Liver (tissue), 9 donors: Measurements from ENCODE around the gene IDH3B. TPM values are rescaled to one million over a fixed set of nuclear protein-coding genes. Genes with fewer than 3 reads are reported as not detected.

Experiments used
- DNase-seq: peaks from one replicate; pipeline ENCODE4 v3.0.0-alpha.2; 2017; ENCODE audit warnings: low spot score
- H3K27ac ChIP-seq, 2 donors: one replicate each; pipeline ENCODE4 v1.7.0; 2013; ENCODE audit warnings: inconsistent platforms in 2 of 2, low read length in 2 of 2, control low read depth in 1 of 2, low read depth in 1 of 2, mild to moderate bottlenecking in 1 of 2
- H3K27me3 ChIP-seq, 4 donors: one replicate each; pipeline versions ENCODE4 v1.6.1 to v1.7.0; 2013; ENCODE audit warnings: low read length in 3 of 4, inconsistent platforms in 1 of 4, mild to moderate bottlenecking in 1 of 4, moderate library complexity in 1 of 4; ENCODE audit not compliant: control insufficient read depth in 4 of 4, insufficient read depth in 4 of 4
- H3K36me3 ChIP-seq, 4 donors: one replicate each; pipeline versions ENCODE4 v1.6.1 to v1.7.0; 2013; ENCODE audit warnings: low read length in 3 of 4, mild to moderate bottlenecking in 3 of 4, low read depth in 1 of 4, moderate library complexity in 1 of 4; ENCODE audit not compliant: control insufficient read depth in 4 of 4, insufficient read depth in 3 of 4
- H3K4me1 ChIP-seq, 4 donors: one replicate each; pipeline versions ENCODE4 v1.6.1 to v1.7.0; 2013; ENCODE audit warnings: low read length in 3 of 4, mild to moderate bottlenecking in 3 of 4, moderate library complexity in 1 of 4; ENCODE audit not compliant: control insufficient read depth in 4 of 4, insufficient read depth in 4 of 4
- H3K4me3 ChIP-seq, 3 donors: one replicate each; pipeline versions ENCODE4 v1.6.1 to v1.7.0; 2013; ENCODE audit warnings: low read length in 3 of 3, control low read depth in 1 of 3, low read depth in 1 of 3, mild to moderate bottlenecking in 1 of 3
- H3K9ac ChIP-seq, 2 donors: one replicate each; pipeline ENCODE4 v1.7.0; 2013; ENCODE audit warnings: low read length in 2 of 2, mild to moderate bottlenecking in 2 of 2, moderate library complexity in 2 of 2, control low read depth in 1 of 2, low read depth in 1 of 2
- H3K9me3 ChIP-seq, 4 donors: one replicate each; pipeline versions ENCODE4 v1.6.1 to v1.7.0; 2013; ENCODE audit warnings: low read length in 3 of 4; ENCODE audit not compliant: control insufficient read depth in 4 of 4
- ATF3 ChIP-seq: IDR thresholded peaks from 2 replicates; pipeline ENCODE4 v1.6.1; 2016; ENCODE audit warnings: antibody characterized with exemption
- CTCF ChIP-seq: fragments of 150-350 bp; IDR thresholded peaks from 2 replicates; pipeline ENCODE4 v1.5.1; 2017; ENCODE audit warnings: improper control_type of control experiment, low read depth, low read length; ENCODE audit not compliant: missing input control
- EGR1 ChIP-seq, 2 donors: IDR thresholded peaks; 2 replicates each; pipeline ENCODE4 v1.6.1; 2016 to 2018; ENCODE audit warnings: antibody characterized with exemption in 2 of 2, low read depth in 2 of 2
- FOXA1 ChIP-seq: IDR thresholded peaks from 2 replicates; pipeline ENCODE4 v1.6.1; 2016; ENCODE audit warnings: antibody characterized with exemption
- FOXA2 ChIP-seq: IDR thresholded peaks from 2 replicates; pipeline ENCODE4 v1.6.1; 2016; ENCODE audit warnings: antibody characterized with exemption
- GABPA ChIP-seq, 2 donors: IDR thresholded peaks in 1 of 2; conservative IDR thresholded peaks in 1 of 2; 2 replicates each; pipeline ENCODE4 v1.6.1; 2016; ENCODE audit warnings: antibody characterized with exemption in 2 of 2, mild to moderate bottlenecking in 1 of 2, moderate library complexity in 1 of 2
- HNF4A ChIP-seq, 2 donors: conservative IDR thresholded peaks; 2 replicates each; pipeline ENCODE4 v1.6.1; 2016; ENCODE audit warnings: antibody characterized with exemption in 2 of 2, mild to moderate bottlenecking in 2 of 2
- HNF4G ChIP-seq: IDR thresholded peaks from 2 replicates; pipeline ENCODE4 v1.6.1; 2016; ENCODE audit warnings: antibody characterized with exemption
- MAX ChIP-seq: IDR thresholded peaks from 2 replicates; pipeline ENCODE4 v1.6.1; 2016; ENCODE audit warnings: antibody characterized with exemption
- NR2F2 ChIP-seq: IDR thresholded peaks from 2 replicates; pipeline ENCODE4 v1.6.1; 2016; ENCODE audit warnings: antibody characterized with exemption
- RAD21 ChIP-seq, 2 donors: IDR thresholded peaks; 2 replicates each; pipeline ENCODE4 v1.6.1; 2016; ENCODE audit warnings: antibody characterized with exemption in 2 of 2, mild to moderate bottlenecking in 2 of 2
- REST ChIP-seq: IDR thresholded peaks from 2 replicates; pipeline ENCODE4 v1.6.1; 2016; ENCODE audit warnings: antibody characterized with exemption, mild to moderate bottlenecking
- RXRA ChIP-seq, 2 donors: IDR thresholded peaks; 2 replicates each; pipeline ENCODE4 v1.6.1; 2017 to 2018; ENCODE audit warnings: antibody characterized with exemption in 2 of 2, mild to moderate bottlenecking in 1 of 2
- SP1 ChIP-seq: IDR thresholded peaks from 2 replicates; pipeline ENCODE4 v1.6.1; 2018; ENCODE audit warnings: antibody characterized with exemption, mild to moderate bottlenecking
- TAF1 ChIP-seq: conservative IDR thresholded peaks from 2 replicates; pipeline ENCODE4 v1.6.1; 2016; ENCODE audit warnings: antibody characterized with exemption, mild to moderate bottlenecking
- YY1 ChIP-seq: IDR thresholded peaks from 2 replicates; pipeline ENCODE4 v1.6.1; 2016; ENCODE audit warnings: antibody characterized with exemption, mild to moderate bottlenecking
- ZBTB33 ChIP-seq: IDR thresholded peaks from 2 replicates; pipeline ENCODE4 v1.6.1; 2016; ENCODE audit warnings: antibody characterized with exemption
- WGBS: extraction: QIAGEN DNeasy Blood & Tissue Kit; methylation state at CpG from one replicate; pipeline ENCODE4 v1.1.7; 2013; 5-methylcytosine and 5-hydroxymethylcytosine counted together
- polyA plus RNA-seq, 2 donors: library from polyadenylated mRNA; stranded (reverse) in 1 of 2; unstranded in 1 of 2; fragments of 200-250 nt in 1 of 2; fragments of >200 nt in 1 of 2; fragmentation: Nextera tagmentation in 1 of 2; extraction: Ambion mirVana in 1 of 2; gene quantifications; one replicate each; pipeline versions ENCODE4 v1.2.1 to v1.2.3, GENCODE V29; 2013 to 2015
- total RNA-seq, 2 donors: library from RNA; depleted of rRNA; stranded (reverse); fragments of >200 nt; gene quantifications; one replicate each; pipeline ENCODE4 v1.2.3, GENCODE V29; 2014
- donor health status: healthy.
- donor health status: healthy.
- donor health status: healthy.
- donor health status: healthy.
- donor health status: healthy.

Gene IDH3B
- total and polyA plus RNA-seq, 4 donors = 34.3 to 68.6 (median 52.7) TPM

GRCh38 chr20:2672446-2672845 is 8.4 kb upstream of the IDH3B start:
- 71% methylated on average over 3 of the region's 3 CpGs for WGBS
- Histone ChIP-seq H3K9me3 (no peaks in the 10 kb centered on the region), H3K27me3 (peaks cover 0 to 3% (median 0%) of the 10 kb centered on the region in 4 donors), H3K27ac (no peak overlapping the region), H3K9ac (no peak overlapping the region), H3K36me3 (no peaks in the 10 kb centered on the region), H3K4me3 (no peak overlapping the region), H3K4me1 (no peaks in the 10 kb centered on the region)
- no peak for DNase-seq
- TF ChIP-seq NR2F2 = no peak
- no peak for TF ChIP-seq TAF1
- TF ChIP-seq ATF3 = no peak
- TF ChIP-seq FOXA2 = no peak
- TF ChIP-seq GABPA (IDR thresholded peaks at IDR 0.05 in 1 of 2, conservative IDR thresholded peaks at IDR 0.05 in 1 of 2) = no peak
- TF ChIP-seq REST = no peak
- no peak for TF ChIP-seq EGR1 (IDR thresholded peaks at IDR 0.05; ENCODE audit: low read depth in 2 of 2)
- no peak for TF ChIP-seq MAX
- TF ChIP-seq YY1 = no peak
- TF ChIP-seq RAD21 (IDR thresholded peaks at IDR 0.05) = no peak
- no peak for TF ChIP-seq SP1
- TF ChIP-seq CTCF = no peak
- no peak for TF ChIP-seq ZBTB33
- no peak for TF ChIP-seq HNF4A (conservative IDR thresholded peaks at IDR 0.05)
- TF ChIP-seq RXRA (IDR thresholded peaks at IDR 0.05) = no peak
- TF ChIP-seq HNF4G = no peak
- no peak for TF ChIP-seq FOXA1

GRCh38 chr20:2671977-2672376 is 8.0 kb upstream of the IDH3B start:
- DNase-seq = no peak
- H3K27me3 ChIP-seq = peaks cover 0 to 3% (median 0%) of the 10 kb centered on the region in 4 donors
- H3K9me3 ChIP-seq = no peaks in the 10 kb centered on the region
- no peak for TF ChIP-seq RAD21 (IDR thresholded peaks at IDR 0.05)
- TF ChIP-seq NR2F2 = no peak
- no peak for TF ChIP-seq REST
- TF ChIP-seq HNF4G = no peak
- no peak for TF ChIP-seq GABPA (IDR thresholded peaks at IDR 0.05 in 1 of 2, conservative IDR thresholded peaks at IDR 0.05 in 1 of 2)
- no peak for TF ChIP-seq FOXA2
- TF ChIP-seq YY1 = no peak
- TF ChIP-seq FOXA1 = no peak
- no peaks in the 10 kb centered on the region for H3K36me3 ChIP-seq
- H3K4me3 ChIP-seq = no peak overlapping the region
- no peak overlapping the region for H3K9ac ChIP-seq
- 21% methylated on average over 4 of the region's 4 CpGs for WGBS
- no peaks in the 10 kb centered on the region for H3K4me1 ChIP-seq
- H3K27ac ChIP-seq = no peak overlapping the region
